ENCODE data around the gene JCAD.

DNA sequence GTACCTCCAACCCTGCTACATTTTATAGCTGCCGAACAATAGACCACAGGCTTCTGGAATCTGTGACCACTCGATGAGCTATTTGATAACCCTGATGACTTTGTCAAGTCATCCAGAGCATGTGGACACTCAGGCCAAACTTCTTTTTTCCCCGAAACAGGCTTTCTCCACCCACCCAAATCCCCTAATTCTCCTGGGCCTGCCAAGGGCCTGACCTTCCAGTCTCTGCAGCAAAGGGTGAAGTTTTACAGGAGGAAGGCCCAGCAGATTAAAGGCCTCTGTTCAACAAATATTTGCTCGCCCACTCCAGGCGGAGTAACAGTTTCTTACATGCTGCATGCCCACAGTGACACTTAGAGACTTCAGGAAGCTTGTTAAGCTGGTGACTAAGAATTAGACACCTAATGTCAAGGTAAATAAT is 2.0 kb downstream of the JCAD start:
- TF ChIP-seq, protein P1, sequence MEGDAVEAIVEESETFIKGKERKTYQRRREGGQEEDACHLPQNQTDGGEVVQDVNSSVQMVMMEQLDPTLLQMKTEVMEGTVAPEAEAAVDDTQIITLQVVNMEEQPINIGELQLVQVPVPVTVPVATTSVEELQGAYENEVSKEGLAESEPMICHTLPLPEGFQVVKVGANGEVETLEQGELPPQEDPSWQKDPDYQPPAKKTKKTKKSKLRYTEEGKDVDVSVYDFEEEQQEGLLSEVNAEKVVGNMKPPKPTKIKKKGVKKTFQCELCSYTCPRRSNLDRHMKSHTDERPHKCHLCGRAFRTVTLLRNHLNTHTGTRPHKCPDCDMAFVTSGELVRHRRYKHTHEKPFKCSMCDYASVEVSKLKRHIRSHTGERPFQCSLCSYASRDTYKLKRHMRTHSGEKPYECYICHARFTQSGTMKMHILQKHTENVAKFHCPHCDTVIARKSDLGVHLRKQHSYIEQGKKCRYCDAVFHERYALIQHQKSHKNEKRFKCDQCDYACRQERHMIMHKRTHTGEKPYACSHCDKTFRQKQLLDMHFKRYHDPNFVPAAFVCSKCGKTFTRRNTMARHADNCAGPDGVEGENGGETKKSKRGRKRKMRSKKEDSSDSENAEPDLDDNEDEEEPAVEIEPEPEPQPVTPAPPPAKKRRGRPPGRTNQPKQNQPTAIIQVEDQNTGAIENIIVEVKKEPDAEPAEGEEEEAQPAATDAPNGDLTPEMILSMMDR (conservative IDR thresholded peaks at IDR 0.05 in 1 of 2, IDR thresholded peaks at IDR 0.05 in 1 of 2; ENCODE audit: low read depth in 1 of 2, low read length in 2 of 2): no peak
- TF ChIP-seq EZH2 (IDR thresholded peaks at IDR 0.05; ENCODE audit: low read length, missing control alignments): no peak
